GM19099 (cell line): Measurements from ENCODE around the gene DBN1.

Experiments
- POLR2A ChIP-seq: IDR thresholded peaks from 3 replicates; pipeline ENCODE4 v1.6.1; 2011; ENCODE audit warnings: low read depth; ENCODE audit not compliant: insufficient read length; ENCODE audit errors: extremely low read depth

The DBN1 gene

GRCh38 chr5:177509381-177509951, 36.0 kb upstream of the DBN1 start, which contains the start of gene DOK3:
TSS of gene DOK3 (minus strand) at chr5:177509826. CDS start at chr5:177509540, 286 bp downstream.
- TF ChIP-seq POLR2A = peak; percentile 41

DNA sequence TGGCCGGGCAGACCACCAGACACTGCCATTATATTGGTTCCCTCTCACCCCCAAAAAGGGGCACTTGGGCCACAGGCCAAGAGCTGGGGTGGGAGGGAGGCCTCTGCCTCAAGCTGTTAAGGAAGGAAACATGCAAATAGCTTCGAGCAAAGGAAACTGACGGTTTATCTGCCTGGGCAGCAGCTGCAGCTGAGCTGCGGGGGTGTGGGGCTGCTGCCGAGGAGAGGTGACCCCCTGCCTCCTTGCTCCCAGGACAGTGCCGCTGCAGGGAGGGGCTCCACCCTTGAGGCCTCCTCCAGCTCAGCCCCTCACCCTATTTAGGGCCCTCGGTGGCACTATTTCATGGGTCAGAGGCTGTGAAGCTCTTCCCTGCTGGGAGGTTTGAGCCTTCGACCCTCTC, 35.4 kb upstream of the DBN1 start:
- TF ChIP-seq POLR2A = peak; percentile 90

DNA sequence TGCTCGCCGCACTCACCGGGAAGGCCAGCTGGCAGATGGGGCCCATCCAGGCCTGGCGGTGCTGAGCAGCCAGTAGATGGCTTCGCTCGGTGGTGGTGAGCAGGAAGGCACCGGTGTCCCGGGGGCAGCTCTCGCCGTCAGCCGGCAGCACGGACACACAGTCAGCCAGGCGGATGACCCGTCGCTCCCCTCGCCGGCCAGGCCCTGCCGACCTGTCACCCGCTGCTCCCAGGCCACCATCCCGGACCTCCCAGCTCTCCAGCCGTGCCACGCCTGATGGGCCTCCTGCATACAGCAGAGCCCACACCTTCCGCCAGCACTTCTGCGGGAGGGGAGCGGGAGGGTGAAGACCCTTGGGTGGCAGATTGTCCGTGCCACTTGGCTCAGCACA, 34.8 kb upstream of the DBN1 start:
- no peak for TF ChIP-seq POLR2A

- TF ChIP-seq POLR2A = no peak
Measured at GRCh38 chr5:177507596-177508220, 34.3 kb upstream of the DBN1 start.

DNA sequence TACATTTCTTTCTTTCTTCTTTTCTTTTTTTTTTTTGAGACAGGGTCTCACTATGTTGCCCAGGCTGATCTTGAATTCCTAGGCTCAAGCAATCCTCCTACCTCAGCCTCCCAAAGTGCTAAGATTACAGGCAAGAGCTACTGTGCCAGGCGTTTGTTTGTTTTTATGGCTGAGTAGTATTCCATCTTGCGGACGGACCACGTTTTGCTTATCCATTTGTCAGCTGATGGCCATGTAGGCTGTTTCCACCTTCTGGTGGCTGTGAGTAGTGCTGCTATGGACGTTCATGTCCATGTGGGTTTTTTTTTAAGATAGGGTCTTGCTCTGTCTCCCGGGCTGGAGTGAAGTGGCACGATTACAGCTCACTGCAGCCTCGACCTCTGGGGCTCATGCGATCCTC, 33.7 kb upstream of the DBN1 start:
- no peak for TF ChIP-seq POLR2A

- no peak for TF ChIP-seq POLR2A
Measured at GRCh38 chr5:177505075-177505474, 31.6 kb upstream of the DBN1 start.

- no peak for TF ChIP-seq POLR2A
Measured at GRCh38 chr5:177504086-177505056, 30.9 kb upstream of the DBN1 start.

DNA sequence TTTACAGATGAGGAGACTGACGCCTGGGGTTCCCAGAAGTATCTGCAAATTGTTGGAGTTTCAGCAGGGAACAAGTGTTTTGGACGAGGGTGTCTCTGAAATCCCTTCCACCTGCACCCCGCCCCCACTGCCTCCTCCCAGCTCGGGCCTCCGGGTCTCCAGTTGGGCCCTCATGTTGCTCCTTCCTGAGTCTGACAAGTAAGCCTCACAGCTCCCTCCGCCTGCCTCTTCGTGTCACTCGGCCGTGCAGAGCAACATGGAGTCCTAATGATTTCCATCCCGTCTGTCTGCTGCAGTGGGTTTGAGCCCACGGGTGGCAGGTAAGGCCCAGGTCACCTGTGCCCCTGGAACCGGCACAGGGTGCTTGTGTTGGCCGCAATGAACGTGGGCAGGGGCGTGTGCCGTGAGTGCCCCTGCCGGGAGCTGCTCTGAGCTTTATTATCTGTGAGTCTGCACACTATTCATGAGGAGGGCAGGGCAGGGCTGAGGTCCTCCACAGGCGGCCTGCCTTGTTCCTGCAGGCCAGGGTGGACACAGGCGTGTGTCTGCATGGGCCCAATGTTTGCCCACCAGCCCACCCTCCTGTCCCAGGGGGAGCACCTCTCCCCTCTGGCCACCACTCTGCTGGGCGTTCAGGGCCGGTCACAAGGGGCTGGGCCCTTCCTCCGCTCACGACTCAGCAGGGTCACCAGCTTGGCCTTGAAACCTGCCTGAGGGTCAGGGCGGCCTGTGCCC, 30.1 kb upstream of the DBN1 start:
- TF ChIP-seq POLR2A = no peak

GRCh38 chr5:177502886-177503285, 29.5 kb upstream of the DBN1 start:
- no peak for TF ChIP-seq POLR2A

DNA sequence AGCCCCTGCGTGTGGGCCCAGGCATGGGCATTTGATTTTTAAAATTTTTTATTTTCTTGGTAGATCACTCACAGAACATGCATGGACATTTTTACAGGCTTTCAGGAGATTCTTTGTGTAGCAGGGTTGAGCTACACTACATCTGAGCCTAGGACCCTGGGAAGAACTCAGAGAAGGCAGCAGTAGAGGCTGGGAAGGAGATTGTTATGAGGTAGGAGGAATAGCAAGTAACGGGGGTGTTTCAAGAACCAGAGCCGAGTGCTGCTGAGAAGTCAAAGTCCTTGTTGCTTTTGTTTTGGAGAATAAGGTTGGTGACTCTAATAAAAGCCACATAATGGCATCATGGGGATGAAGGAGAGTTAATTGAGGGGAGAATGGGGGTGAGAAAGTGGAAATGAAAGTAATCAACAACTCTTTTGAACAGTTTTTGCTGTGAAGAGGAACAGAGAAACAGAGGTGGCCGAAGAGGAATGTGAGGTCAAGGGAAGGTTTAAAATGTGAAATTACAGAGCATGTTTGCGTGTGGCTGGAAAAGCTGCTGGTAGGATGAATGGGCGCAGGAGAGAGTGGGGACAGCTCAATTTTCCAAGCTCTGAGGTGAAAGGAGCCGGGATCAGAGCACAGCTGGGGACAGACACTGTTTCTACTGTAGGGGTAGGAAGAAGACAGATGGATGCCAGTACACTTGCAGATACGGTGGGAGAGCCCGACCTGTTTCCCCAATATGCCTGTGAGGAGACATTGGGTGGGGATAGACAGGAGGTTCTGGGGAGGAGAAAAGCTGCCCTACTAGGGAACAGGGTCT, 28.6 kb upstream of the DBN1 start:
- TF ChIP-seq POLR2A = peak; percentile 12

DNA sequence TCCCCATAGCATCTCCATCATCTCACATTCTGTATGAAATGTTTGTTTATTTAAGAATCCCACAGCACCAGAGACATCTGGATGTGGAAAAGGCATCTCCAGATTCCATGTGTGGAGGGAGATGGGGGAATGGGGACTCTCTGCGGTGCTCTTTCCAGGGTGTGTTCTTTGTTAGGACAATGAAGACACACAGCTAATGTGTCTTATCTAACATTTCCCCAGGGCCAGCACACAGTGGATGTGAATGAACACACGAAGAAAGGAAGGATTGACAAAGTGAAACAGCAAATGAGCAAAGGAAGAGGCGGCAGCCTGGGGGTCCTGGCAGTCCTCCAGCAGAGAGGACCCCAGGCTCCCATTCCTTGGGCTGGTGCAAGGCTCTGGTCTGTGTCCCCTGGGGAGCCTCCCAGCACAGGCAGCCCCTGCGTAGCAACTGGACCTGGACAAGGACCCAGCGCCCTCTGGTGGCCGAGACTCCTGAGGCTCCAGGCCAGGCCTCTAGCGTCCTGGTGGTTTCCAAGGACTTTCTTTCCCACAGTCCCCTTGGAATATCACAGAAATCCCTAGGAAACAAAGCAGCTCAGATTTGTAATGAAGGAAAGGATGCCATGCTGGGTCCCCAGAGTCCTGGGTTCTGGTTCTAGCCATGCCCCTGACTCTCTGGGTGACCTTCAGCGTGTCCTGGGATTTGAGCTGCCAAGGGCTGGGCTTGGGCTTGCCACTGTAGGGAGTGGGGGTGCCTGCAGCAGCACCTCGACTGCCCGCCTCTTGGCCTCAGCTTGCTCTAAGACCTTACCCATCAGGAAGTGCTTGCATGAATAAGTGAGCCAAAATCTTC, 27.5 kb upstream of the DBN1 start:
- TF ChIP-seq POLR2A = no peak

DNA sequence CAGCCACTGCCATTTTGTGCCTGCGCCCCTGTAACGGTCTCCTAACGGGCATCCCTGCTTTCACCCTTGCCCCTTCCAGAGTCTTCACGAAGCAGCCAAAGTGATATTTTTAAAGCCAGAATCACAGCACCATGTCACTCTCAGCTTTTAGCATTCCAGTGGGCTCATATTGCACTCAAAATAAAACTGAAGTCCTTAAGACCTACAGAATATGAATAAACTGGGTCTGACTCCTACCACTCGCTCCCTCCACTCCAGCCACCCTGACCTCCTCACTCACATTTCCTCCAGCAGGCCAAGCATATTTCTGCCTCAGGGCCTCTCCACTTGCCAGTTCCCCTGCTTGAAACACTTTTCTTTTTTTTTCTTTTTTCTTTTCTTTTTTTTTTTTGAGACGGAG, 26.4 kb upstream of the DBN1 start:
- no peak for TF ChIP-seq POLR2A

DNA sequence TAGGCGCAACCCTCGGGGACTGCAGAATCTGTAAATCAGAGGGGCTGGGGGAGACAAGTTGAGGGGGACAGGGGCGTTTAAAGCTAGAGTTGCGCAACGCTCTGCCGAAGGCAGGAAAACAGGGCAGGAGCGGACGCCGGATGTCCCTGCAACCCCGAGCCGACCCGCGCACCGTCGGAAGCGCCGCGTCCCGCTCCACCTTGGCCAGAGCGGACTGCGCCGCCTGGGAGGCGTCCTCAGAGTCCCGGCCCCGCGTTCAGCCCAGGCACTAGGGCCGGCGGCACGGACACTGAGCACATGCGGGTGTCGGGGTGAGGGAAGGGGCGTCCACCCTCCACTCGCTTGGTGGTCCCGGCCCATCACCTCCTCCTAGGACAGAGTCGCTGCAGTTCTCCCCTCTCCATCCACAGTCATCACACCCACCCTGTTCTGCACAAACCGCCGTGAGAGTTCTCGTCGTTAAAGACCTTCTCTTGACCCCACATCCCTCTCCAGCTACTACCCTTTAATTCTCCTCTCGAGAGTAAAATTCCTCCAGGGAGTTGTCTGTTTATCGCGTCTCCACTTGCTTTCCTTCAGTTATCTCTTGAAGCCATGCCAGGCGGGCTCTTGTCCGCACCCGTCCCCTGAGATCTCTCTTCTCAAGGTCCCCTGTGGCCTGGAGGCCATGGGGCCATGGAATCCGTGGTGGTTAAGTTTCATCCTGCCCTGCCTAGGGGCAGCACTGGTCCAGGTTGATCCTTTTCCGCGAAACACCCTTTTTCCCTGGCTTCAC, 24.8 kb upstream of the DBN1 start:
- no peak for TF ChIP-seq POLR2A
